HepG2 (cell line): ENCODE measurements around the gene TFAP2A. TPM values are rescaled to one million over a fixed set of nuclear protein-coding genes. Genes with fewer than 3 reads are reported as not detected.

ENCODE experiments used
- ATAC-seq: fragments of 200-7000 bp; cut with Tn5 transposase; 3 replicates; pipeline ENCODE4 v1.9.1; 2020; ENCODE audit warnings: mild to moderate bottlenecking, moderate library complexity
- BruUV-seq: library from RNA; stranded (reverse); fragments of 400-500 nt; replicated peaks from 2 replicates; lab custom pipeline; 2021; lab: Mats Ljungman, UMichigan
- CTCF ChIA-PET: fragments of 300-600 bp; formaldehyde crosslinking; extraction: SDS; loops from one replicate; lab custom pipeline; 2021; ENCODE audit warnings: low total read pairs, inconsistent platforms, low intra/inter-chr PET ratio; lab: Yijun Ruan, JAX
- POLR2A ChIA-PET: fragments of 350-600 bp; sonication (Branson Sonifier 250); formaldehyde crosslinking; loops from one replicate; lab custom pipeline; 2020; ENCODE audit warnings: antibody characterized with exemption, inconsistent platforms; lab: Yijun Ruan, JAX
- DNase-seq: peaks from one replicate; pipeline ENCODE4 v3.0.0-alpha.2; 2015; ENCODE audit warnings: low spot score
- FAIRE-seq: peaks from 3 replicates; lab custom pipeline; 2011; peaks lifted over from hg19 to GRCh38; lab: Jason Lieb, UNC
- H2AFZ ChIP-seq: one replicate; pipeline ENCODE4 v1.6.1; 2011; ENCODE audit warnings: low read length, inconsistent platforms
- H3K27ac ChIP-seq: fragments of 300-600 bp; 3 replicates; pipeline ENCODE4 v1.8.0; 2011; ENCODE audit warnings: mixed run types, mild to moderate bottlenecking, mixed read lengths, low read length, inconsistent platforms; ENCODE audit not compliant: insufficient read depth; ENCODE audit errors: extremely low read length
- H3K27me3 ChIP-seq, 2 experiments: fragments of 200-600 bp in 1 of 2; 2 replicates in 1 of 2; 3 replicates in 1 of 2; pipeline versions ENCODE4 v1.6.0 to v1.8.0; 2011; ENCODE audit warnings: low read length in 2 of 2, mild to moderate bottlenecking in 2 of 2, moderate library complexity in 2 of 2, inconsistent platforms in 1 of 2; ENCODE audit not compliant: insufficient read depth in 2 of 2, control insufficient read depth in 1 of 2
- H3K36me3 ChIP-seq, 2 experiments: fragments of 200-600 bp in 1 of 2; replicated peaks in 1 of 2; 2 replicates in 1 of 2; 3 replicates in 1 of 2; pipeline versions ENCODE4 v1.5.1 to v1.8.0; 2011; ENCODE audit warnings: low read length in 2 of 2, inconsistent platforms in 1 of 2; ENCODE audit not compliant: insufficient read depth in 2 of 2, control insufficient read depth in 1 of 2
- H3K4me1 ChIP-seq: 2 replicates; pipeline ENCODE4 v1.5.1; 2012; ENCODE audit warnings: low read length, inconsistent platforms; ENCODE audit not compliant: insufficient read depth
- H3K4me2 ChIP-seq: 2 replicates; pipeline ENCODE4 v1.6.0; 2011; ENCODE audit warnings: low read depth, low read length, inconsistent platforms
- H3K4me3 ChIP-seq, 3 experiments: fragments of 200-600 bp in 1 of 3; sonication (generic), shearing (Covaris generic) in 1 of 3; replicated peaks in 1 of 3; 2 replicates each; pipeline ENCODE4 v1.5.1; 2011 to 2016; ENCODE audit warnings: low read length in 3 of 3, inconsistent platforms in 2 of 3, low read depth in 2 of 3, mild to moderate bottlenecking in 2 of 3, control low read depth in 1 of 3, mixed read lengths in 1 of 3; ENCODE audit not compliant: insufficient read depth in 1 of 3
- H3K79me2 ChIP-seq: one replicate; pipeline ENCODE4 v1.6.1; 2011; ENCODE audit warnings: low read length, inconsistent platforms; ENCODE audit not compliant: insufficient read depth
- H3K9ac ChIP-seq: 2 replicates; pipeline ENCODE4 v1.6.0; 2011; ENCODE audit warnings: mild to moderate bottlenecking, low read depth, low read length, inconsistent platforms; ENCODE audit not compliant: insufficient read depth
- H3K9me3 ChIP-seq: 2 replicates; pipeline ENCODE4 v1.5.1; 2012; ENCODE audit warnings: mild to moderate bottlenecking, low read length
- H4K20me1 ChIP-seq: 2 replicates; pipeline ENCODE4 v1.6.0; 2011; ENCODE audit warnings: inconsistent platforms, mild to moderate bottlenecking, low read length, moderate library complexity; ENCODE audit not compliant: insufficient read depth
- CREB3 ChIP-seq: sonication (generic); formaldehyde crosslinking; IDR thresholded peaks from 2 replicates; pipeline ENCODE4 v1.5.0; 2020; ENCODE audit warnings: missing genetic modification reagents
- EZH2 ChIP-seq: conservative IDR thresholded peaks from 2 replicates; pipeline ENCODE4 v1.6.1; 2012; ENCODE audit warnings: mild to moderate bottlenecking, low read depth, low read length, moderate library complexity
- IKZF5 ChIP-seq: IDR thresholded peaks from 2 replicates; pipeline ENCODE4 v1.6.1; 2018; ENCODE audit warnings: missing genetic modification reagents, mild to moderate bottlenecking, missing compliant biosample characterization
- PHF8 ChIP-seq: sonication (generic); formaldehyde crosslinking; IDR thresholded peaks from 2 replicates; pipeline ENCODE4 v1.5.0; 2020; ENCODE audit warnings: missing genetic modification reagents
- PREB ChIP-seq: sonication (generic); formaldehyde crosslinking; IDR thresholded peaks from 2 replicates; pipeline ENCODE4 v1.4.0; 2020; ENCODE audit warnings: missing genetic modification reagents
- SCMH1 ChIP-seq: sonication (generic); formaldehyde crosslinking; IDR thresholded peaks from 2 replicates; pipeline ENCODE4 v1.9.0; 2021; ENCODE audit warnings: missing genetic modification reagents, mild to moderate bottlenecking, borderline replicate concordance
- ZFP62 ChIP-seq: sonication (generic); formaldehyde crosslinking; IDR thresholded peaks from 2 replicates; pipeline ENCODE4 v1.4.0; 2020; ENCODE audit warnings: missing genetic modification reagents
- ZNF20 ChIP-seq: sonication (generic); formaldehyde crosslinking; IDR thresholded peaks from 2 replicates; pipeline ENCODE4 v1.4.0; 2020; ENCODE audit warnings: mild to moderate bottlenecking, moderate library complexity, missing genetic modification reagents
- ZNF441 ChIP-seq: sonication (generic); formaldehyde crosslinking; IDR thresholded peaks from 2 replicates; pipeline ENCODE4 v1.7.0; 2021; ENCODE audit warnings: missing genetic modification reagents, borderline replicate concordance
- ZNF512B ChIP-seq: sonication (generic); formaldehyde crosslinking; IDR thresholded peaks from 2 replicates; pipeline ENCODE4 v1.5.1; 2020; ENCODE audit warnings: missing genetic modification reagents, mild to moderate bottlenecking, borderline replicate concordance
- WGBS: methylation state at CpG from one replicate; pipeline ENCODE4 v1.1.6; 2017; ENCODE audit warnings: low lambda C conversion rate; 5-methylcytosine and 5-hydroxymethylcytosine counted together
- in situ Hi-C: cut with HindIII; loops from 2 replicates; pipeline ENCODE4 v1.10.0; 2017; ENCODE audit warnings: low pct_unique_long_range_greater_than_20kb; ENCODE audit not compliant: extremely low pct_ligation_motif_present
- intact Hi-C: fragments of 100-400 bp; cut with micrococcal nuclease; formaldehyde crosslinking; loops from one replicate; pipeline ENCODE4 v1.10.0; 2022; ENCODE audit not compliant: unreplicated experiment
- polyA plus RNA-seq, 8 experiments: library from polyadenylated mRNA; depleted of rRNA in 3 of 8; stranded (reverse) in 7 of 8; unstranded in 1 of 8; fragments of >200 nt; fragmentation: Illumina TruSeq in 4 of 8; extraction: Trizol in 4 of 8; gene quantifications; 2 replicates each; pipeline versions ENCODE4 v1.2.1 to v1.2.3, GENCODE V29; 2011 to 2016; ENCODE audit warnings: low read depth in 4 of 8, missing spikeins in 1 of 8, mixed read lengths in 1 of 8; ENCODE audit not compliant: insufficient read depth in 1 of 8
- total RNA-seq, 5 experiments: library from RNA; depleted of rRNA; stranded (reverse); fragments of >200 nt; fragmentation: Illumina TruSeq; extraction: Trizol; gene quantifications; 2 replicates each; pipeline ENCODE4 v1.2.3, GENCODE V29; 2016; ENCODE audit warnings: low read depth in 1 of 5

TFAP2A gene
- total and polyA plus RNA-seq, 2 of the 13 experiments (the other 11 are each of a cell fraction or from before 2014, with no cell fraction given) = not detected

- BruUV-seq = no TSS peak
- Histone ChIP-seq H3K4me3 (no peak overlapping the region), H3K27me3 (peaks cover 8 to 68% of the 10 kb centered on the region in 2 experiments; a peak in 4 of 5 replicates), H3K4me1 (no peaks in the 10 kb centered on the region), H4K20me1 (no peaks in the 10 kb centered on the region), H2AFZ (no peak overlapping the region), H3K79me2 (no peaks in the 10 kb centered on the region), H3K36me3 (no peaks in the 10 kb centered on the region), H3K27ac (no peak overlapping the region), H3K9me3 (no peaks in the 10 kb centered on the region), H3K4me2 (no peak overlapping the region), H3K9ac (no peak overlapping the region)
- peak; percentile 57 for ATAC-seq
- DNase-seq = no peak
- TF ChIP-seq ZNF20 (no peak), EZH2 (peak; percentile 87)
- no peak for FAIRE-seq
- ChIA-PET POLR2A (no interaction called here), CTCF (no interaction called here)
- WGBS = 15% methylated on average over 19 of the region's 20 CpGs
- intact Hi-C loops (no loop called here), in situ Hi-C loops (no loop called here)
These were observed 16.2 kb downstream of the TFAP2A start for GRCh38 chr6:10398446-10399218.

- Histone ChIP-seq H3K9ac (no peak overlapping the region), H3K4me3 (no peak overlapping the region), H4K20me1 (no peaks in the 10 kb centered on the region), H3K9me3 (no peaks in the 10 kb centered on the region), H3K79me2 (no peaks in the 10 kb centered on the region), H3K36me3 (no peaks in the 10 kb centered on the region), H3K27me3 (peaks cover 7 to 64% of the 10 kb centered on the region in 2 experiments; a peak in 4 of 5 replicates), H3K4me1 (no peaks in the 10 kb centered on the region), H3K27ac (no peak overlapping the region), H3K4me2 (no peak overlapping the region), H2AFZ (no peak overlapping the region)
- in situ Hi-C loops = no loop called here
- ChIA-PET POLR2A (no interaction called here), CTCF (no interaction called here)
- no TSS peak for BruUV-seq
- no peak for DNase-seq
- intact Hi-C loops = no loop called here
- no peak for FAIRE-seq
- peak; percentile 50 for ATAC-seq
- 13% methylated on average over 24 of the region's 28 CpGs for WGBS
- TF ChIP-seq ZFP62 (CRISPR knock-in tag) = no peak
- no peak for TF ChIP-seq PHF8 (CRISPR knock-in tag)
- TF ChIP-seq CREB3 (CRISPR knock-in tag) = no peak
- TF ChIP-seq PREB (CRISPR knock-in tag) = no peak
- TF ChIP-seq IKZF5 (CRISPR knock-in tag) = no peak
- no peak for TF ChIP-seq ZNF441
- no peak for TF ChIP-seq SCMH1 (CRISPR knock-in tag)
- no peak for TF ChIP-seq ZNF512B
These were observed 17.0 kb downstream of the TFAP2A start for GRCh38 chr6:10397756-10398445.
